Neural cell (in vitro differentiated cells): ENCODE data around the gene PDZD4.

Experiments used
- POLR2AphosphoS5 ChIP-seq: IDR thresholded peaks from 2 replicates; pipeline ENCODE4 v1.6.1; 2012
- RAD21 ChIP-seq: fragments of 450-650 bp; conservative IDR thresholded peaks from 2 replicates; pipeline ENCODE4 v1.6.1; 2014; ENCODE audit warnings: antibody characterized with exemption, mild to moderate bottlenecking, moderate library complexity
- TF ChIP-seq, protein P1 (sequence below): IDR thresholded peaks from 2 replicates; pipeline ENCODE4 v1.6.1; 2012; ENCODE audit warnings: borderline replicate concordance
- TF ChIP-seq, protein P2 (sequence below): fragments of 450-650 bp; IDR thresholded peaks from 2 replicates; pipeline ENCODE4 v1.5.1; 2014; ENCODE audit warnings: antibody characterized with exemption, mild to moderate bottlenecking, moderate library complexity; ENCODE audit not compliant: poor library complexity, severe bottlenecking

GRCh38 chrX:153794897-153795816, 35.2 kb downstream of the PDZD4 start:
- TF ChIP-seq, protein P1, sequence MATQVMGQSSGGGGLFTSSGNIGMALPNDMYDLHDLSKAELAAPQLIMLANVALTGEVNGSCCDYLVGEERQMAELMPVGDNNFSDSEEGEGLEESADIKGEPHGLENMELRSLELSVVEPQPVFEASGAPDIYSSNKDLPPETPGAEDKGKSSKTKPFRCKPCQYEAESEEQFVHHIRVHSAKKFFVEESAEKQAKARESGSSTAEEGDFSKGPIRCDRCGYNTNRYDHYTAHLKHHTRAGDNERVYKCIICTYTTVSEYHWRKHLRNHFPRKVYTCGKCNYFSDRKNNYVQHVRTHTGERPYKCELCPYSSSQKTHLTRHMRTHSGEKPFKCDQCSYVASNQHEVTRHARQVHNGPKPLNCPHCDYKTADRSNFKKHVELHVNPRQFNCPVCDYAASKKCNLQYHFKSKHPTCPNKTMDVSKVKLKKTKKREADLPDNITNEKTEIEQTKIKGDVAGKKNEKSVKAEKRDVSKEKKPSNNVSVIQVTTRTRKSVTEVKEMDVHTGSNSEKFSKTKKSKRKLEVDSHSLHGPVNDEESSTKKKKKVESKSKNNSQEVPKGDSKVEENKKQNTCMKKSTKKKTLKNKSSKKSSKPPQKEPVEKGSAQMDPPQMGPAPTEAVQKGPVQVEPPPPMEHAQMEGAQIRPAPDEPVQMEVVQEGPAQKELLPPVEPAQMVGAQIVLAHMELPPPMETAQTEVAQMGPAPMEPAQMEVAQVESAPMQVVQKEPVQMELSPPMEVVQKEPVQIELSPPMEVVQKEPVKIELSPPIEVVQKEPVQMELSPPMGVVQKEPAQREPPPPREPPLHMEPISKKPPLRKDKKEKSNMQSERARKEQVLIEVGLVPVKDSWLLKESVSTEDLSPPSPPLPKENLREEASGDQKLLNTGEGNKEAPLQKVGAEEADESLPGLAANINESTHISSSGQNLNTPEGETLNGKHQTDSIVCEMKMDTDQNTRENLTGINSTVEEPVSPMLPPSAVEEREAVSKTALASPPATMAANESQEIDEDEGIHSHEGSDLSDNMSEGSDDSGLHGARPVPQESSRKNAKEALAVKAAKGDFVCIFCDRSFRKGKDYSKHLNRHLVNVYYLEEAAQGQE = no peak
- TF ChIP-seq RAD21 (no peak), POLR2AphosphoS5 (no peak)
- TF ChIP-seq, protein P2, sequence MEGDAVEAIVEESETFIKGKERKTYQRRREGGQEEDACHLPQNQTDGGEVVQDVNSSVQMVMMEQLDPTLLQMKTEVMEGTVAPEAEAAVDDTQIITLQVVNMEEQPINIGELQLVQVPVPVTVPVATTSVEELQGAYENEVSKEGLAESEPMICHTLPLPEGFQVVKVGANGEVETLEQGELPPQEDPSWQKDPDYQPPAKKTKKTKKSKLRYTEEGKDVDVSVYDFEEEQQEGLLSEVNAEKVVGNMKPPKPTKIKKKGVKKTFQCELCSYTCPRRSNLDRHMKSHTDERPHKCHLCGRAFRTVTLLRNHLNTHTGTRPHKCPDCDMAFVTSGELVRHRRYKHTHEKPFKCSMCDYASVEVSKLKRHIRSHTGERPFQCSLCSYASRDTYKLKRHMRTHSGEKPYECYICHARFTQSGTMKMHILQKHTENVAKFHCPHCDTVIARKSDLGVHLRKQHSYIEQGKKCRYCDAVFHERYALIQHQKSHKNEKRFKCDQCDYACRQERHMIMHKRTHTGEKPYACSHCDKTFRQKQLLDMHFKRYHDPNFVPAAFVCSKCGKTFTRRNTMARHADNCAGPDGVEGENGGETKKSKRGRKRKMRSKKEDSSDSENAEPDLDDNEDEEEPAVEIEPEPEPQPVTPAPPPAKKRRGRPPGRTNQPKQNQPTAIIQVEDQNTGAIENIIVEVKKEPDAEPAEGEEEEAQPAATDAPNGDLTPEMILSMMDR = no peak
